GM21529 (cell line): ENCODE data around the gene GOLT1B.

Experiments
- ATAC-seq: cut with Tn5 transposase; IDR thresholded peaks from one replicate; pipeline ENCODE4 v1.9.1; 2021; ENCODE audit not compliant: unreplicated experiment

Gene GOLT1B

DNA sequence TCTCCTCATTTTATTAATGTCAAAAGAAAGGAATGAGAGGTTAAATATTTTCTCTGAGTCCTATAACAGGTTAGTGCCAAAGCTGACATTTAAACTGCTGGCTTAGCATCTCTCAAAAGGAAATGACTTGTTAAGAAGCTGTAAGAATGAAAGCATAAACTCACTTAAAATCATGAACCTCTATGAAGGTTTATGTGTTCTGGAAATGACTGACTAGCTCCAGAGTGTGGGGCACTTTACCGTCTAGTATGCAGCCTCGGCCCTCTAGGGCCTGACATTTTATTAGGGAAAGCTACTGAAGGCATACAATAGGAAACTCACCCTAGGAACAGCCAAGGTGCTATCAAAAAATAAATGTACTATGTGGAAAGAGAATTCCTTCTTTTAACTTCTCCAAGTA is 59.6 kb downstream of the GOLT1B start:
- ATAC-seq, result no peak

DNA sequence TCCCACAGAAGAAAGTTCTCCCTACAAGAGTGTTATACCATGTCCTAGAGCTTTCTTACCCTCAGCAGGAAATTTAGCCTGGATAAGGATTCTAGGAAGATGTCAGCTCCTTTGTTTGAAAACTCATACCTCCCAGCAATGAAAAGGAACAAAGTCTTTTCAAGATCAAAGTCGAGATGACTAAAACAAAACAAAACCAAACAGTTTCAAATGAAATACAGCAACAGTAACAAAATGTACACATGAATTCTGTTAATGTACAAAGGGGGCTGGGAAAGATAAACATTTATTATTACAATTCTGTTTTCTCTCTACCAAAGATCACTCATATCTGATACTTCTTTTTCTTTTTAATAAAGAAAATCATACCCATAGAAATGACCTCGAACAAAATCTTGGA is 61.3 kb downstream of the GOLT1B start:
- ATAC-seq, result no peak

DNA sequence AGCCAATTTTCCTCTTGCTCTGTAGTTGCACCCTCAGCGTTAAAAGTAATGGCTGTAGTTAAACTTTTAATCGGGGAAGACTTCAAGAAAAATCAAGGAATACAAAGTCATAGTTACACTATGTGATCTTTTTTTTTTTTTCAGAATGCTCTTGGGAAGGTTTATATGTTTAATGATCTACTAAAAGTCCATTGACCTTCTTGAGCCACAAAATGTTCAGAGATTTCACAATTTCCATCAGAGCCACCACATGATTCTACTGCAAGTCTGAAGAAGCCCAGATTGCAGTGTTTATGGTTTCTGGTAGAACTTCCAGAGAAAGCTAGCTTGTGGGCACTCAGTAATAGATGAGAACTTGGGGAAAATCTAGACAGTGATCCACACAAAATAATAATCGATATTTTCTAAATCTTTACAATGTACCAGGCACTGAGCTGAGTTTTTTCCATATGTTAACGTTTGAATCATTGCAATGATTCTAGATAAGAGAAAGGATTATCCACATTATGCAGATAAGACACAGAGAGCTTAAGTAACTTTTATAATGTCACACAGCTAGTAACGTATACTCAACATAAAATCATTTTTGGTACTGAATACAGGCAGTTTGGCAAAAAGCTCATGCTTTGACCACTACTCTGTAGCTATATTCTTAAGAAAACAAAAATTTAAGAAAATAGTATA is 64.8 kb downstream of the GOLT1B start:
- no peak for ATAC-seq

DNA sequence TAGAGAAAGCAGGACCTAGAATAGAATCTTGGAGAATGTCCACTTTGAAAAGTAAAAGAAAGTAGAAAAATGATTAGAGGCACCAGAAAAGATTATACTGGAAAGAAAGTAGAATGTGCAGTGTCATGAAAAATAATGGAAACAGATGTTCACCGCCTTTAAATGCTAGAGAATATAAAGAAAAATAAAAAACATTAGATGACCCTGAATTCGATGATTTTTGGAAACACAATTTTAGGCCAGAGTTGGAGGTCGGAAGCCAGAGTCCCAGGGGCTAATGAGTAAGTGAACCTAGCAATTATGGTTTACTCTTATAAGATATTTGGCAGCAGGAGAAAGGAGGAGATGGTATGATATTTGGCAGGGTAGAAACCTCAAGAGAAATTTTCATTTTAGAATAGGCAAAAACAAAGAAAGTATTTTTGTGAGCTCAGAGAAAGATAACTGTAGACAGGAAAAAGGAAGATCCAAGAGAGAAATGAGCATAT is 65.4 kb downstream of the GOLT1B start:
- no peak for ATAC-seq
